NK-92 treated with Interleukin-12 subunit alpha and Interleukin-12 subunit beta, amount 100 ng/mL, for 24 hours (cell line): ENCODE measurements around the gene CDR2L.
A peak's percentile ranks its signal among the peaks of the same experiment; 100 is the strongest.
"Not testable (repeated sequence)": the region's sequence is repeated elsewhere in the genome, so short reads cannot be mapped to it uniquely, and the experiment has no call there.

ENCODE experiments used
- DNase-seq: peaks from one replicate; lab custom pipeline; 2025; lab: John Stamatoyannopoulos, UW

CDR2L gene

GRCh38 chr17:75044716-75045115 lies 57.3 kb downstream of the CDR2L start:
- no peak for DNase-seq

GRCh38 chr17:75045946-75046406 lies 58.5 kb downstream of the CDR2L start:
- DNase-seq, result not testable (repeated sequence)

GRCh38 chr17:75046407-75047289 lies 59.2 kb downstream of the CDR2L start, which contains the start of the genes ATP5PD and KCTD2:
ATP5PD (minus strand) TSS chr17:75046969; CDS start chr17:75042650, 4,319 bp downstream.
KCTD2 (plus strand) TSS chr17:75047225; CDS start chr17:75047251, 26 bp downstream.
- peak; percentile 94 for DNase-seq

DNA sequence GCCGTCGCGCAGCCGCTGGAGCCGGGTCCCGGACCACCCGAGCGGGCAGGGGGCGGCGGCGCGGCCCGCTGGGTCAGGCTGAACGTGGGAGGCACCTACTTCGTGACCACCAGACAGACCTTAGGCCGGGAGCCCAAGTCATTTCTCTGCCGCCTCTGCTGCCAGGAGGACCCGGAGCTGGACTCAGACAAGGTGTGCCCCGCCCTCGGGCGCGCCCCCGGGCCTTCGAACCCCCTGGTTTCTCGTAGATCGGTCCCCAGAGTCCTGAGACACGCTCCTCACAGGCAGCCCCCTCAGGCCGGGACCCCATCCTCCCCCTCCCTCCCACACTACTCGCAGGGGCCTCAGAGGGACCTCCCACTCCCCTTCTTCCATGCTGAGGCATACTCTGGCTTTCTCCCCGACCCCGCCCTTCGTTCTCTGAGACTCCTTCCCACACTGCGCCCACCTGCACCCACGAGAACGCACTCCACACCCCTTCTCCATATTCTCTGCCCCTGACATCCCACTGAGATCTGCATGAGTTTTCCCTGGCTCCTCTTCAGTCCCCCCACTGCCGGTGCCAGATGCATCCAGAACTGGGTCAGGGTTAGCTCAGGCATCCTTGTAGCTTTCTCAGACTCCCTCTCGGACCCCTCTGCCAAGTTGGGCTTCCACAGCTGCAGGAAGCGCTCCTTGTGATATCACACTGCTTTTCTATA lies 60.1 kb downstream of the CDR2L start:
- peak; percentile 37 for DNase-seq

DNA sequence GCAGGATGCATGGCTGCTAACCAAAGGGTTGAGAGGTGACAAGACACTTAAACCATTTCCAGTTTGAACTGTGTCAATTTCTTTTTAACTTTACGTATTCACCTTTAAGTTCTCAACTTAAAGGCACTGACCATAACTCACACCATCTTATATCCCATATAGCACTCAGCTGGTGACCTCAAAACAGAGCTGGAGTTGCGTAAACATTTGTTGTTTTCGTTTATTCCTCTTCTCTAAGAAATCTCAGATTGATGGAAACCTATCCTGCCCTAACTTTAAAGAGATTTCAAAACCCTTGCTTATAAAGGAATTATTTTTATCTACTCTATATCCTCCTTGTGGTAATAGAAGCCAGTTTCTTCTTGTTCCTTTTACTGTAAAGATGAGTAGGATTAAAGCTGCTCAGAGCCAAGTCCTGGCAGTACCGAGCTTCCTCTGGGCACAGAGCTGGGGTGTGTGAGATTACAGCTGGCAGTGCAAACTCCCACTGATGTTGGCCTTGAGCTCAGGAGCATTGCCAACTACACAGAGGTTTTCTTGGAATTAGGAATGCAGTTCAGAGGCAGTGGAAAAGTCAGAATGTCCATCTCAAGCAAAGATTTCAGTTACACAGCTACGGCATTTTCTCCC lies 60.9 kb downstream of the CDR2L start:
- DNase-seq, result no peak

DNA sequence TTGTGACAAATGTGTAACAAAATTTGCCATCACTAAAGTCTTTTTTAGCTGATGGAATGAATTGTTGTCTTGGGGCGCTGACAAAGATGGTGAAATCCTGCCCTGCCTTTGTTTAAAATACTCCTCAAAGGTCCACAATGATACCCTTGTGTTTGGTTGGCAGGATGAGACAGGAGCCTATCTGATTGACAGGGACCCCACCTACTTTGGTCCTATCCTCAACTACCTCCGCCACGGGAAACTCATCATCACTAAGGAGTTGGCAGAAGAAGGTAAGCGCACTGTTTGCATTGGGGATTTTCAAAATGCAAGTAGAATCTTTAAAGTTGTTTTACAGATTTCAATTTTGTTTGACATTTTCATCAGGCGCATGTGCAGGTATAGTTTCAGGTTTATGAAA lies 61.6 kb downstream of the CDR2L start:
- no peak for DNase-seq

- DNase-seq, result no peak
Measured at GRCh38 chr17:75049706-75050105, 62.3 kb downstream of the CDR2L start.

- no peak for DNase-seq
Measured at GRCh38 chr17:75051941-75052340, 64.5 kb downstream of the CDR2L start.
